Ishikawa (cell line): ENCODE measurements around the gene ADARB1.

ENCODE experiments used
- CEBPB ChIP-seq: IDR thresholded peaks from 2 replicates; pipeline ENCODE4 v1.6.1; 2012
- CREB1 ChIP-seq: IDR thresholded peaks from 2 replicates; pipeline ENCODE4 v1.6.1; 2012; ENCODE audit warnings: low read depth
- EGR1 ChIP-seq: IDR thresholded peaks from 2 replicates; pipeline ENCODE4 v1.6.1; 2012
- EP300 ChIP-seq: IDR thresholded peaks from 2 replicates; pipeline ENCODE4 v1.6.1; 2012; ENCODE audit warnings: borderline replicate concordance
- FOXM1 ChIP-seq: IDR thresholded peaks from 2 replicates; pipeline ENCODE4 v1.6.1; 2012; ENCODE audit warnings: low read depth, borderline replicate concordance
- MAX ChIP-seq: IDR thresholded peaks from 2 replicates; pipeline ENCODE4 v1.6.1; 2012
- NFIC ChIP-seq: IDR thresholded peaks from 2 replicates; pipeline ENCODE4 v1.6.1; 2012
- RAD21 ChIP-seq: IDR thresholded peaks from 2 replicates; pipeline ENCODE4 v1.6.1; 2012; ENCODE audit warnings: low read depth
- REST ChIP-seq: IDR thresholded peaks from 2 replicates; pipeline ENCODE4 v1.6.1; 2012; ENCODE audit warnings: low read depth, mild to moderate bottlenecking
- TAF1 ChIP-seq: IDR thresholded peaks from 2 replicates; pipeline ENCODE4 v1.6.1; 2012; ENCODE audit warnings: low read depth, mild to moderate bottlenecking
- TCF12 ChIP-seq: IDR thresholded peaks from 2 replicates; pipeline ENCODE4 v1.6.1; 2012; ENCODE audit warnings: low read depth
- TEAD4 ChIP-seq: IDR thresholded peaks from 2 replicates; pipeline ENCODE4 v1.6.1; 2012
- USF1 ChIP-seq: IDR thresholded peaks from 2 replicates; pipeline ENCODE4 v1.6.1; 2012
- YY1 ChIP-seq: IDR thresholded peaks from 2 replicates; pipeline ENCODE4 v1.6.1; 2012; ENCODE audit warnings: low read depth
- ZBTB7A ChIP-seq: IDR thresholded peaks from 2 replicates; pipeline ENCODE4 v1.6.1; 2012; ENCODE audit warnings: low read depth

ADARB1 gene

DNA sequence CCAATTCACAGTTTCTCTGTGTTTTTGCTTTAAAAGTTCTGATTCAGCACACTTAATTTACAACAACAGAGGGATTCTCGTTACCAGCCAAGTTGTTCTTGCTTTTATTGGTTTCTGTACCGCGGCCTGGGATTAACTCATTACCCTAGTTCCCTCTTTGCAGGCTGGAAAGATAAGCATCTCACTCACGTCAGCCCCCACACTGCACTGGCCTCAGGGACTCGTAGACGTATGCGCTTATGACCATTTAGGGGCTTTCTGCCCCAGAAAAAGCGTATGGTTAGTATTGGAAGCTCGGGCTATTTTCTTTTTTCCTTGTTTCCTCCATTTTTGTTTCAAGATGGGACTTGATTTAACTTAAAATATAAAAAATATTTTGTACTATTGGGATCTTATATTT is 137.3 kb downstream of the ADARB1 start:
- no peak for TF ChIP-seq TAF1

GRCh38 chr21:45213392-45213791 is 139.0 kb downstream of the ADARB1 start:
- TF ChIP-seq REST = no peak
- no peak for TF ChIP-seq FOXM1
- TF ChIP-seq CEBPB = no peak
- no peak for TF ChIP-seq CREB1
- TF ChIP-seq TCF12 = no peak
- no peak for TF ChIP-seq EGR1
- no peak for TF ChIP-seq MAX
- TF ChIP-seq TEAD4 = no peak
- TF ChIP-seq ZBTB7A = no peak
- no peak for TF ChIP-seq TAF1
- no peak for TF ChIP-seq YY1
- no peak for TF ChIP-seq NFIC
- TF ChIP-seq EP300 = no peak
- no peak for TF ChIP-seq RAD21
- TF ChIP-seq USF1 = no peak

GRCh38 chr21:45215213-45215612 is 140.8 kb downstream of the ADARB1 start:
- TF ChIP-seq REST (no peak), CEBPB (no peak), MAX (no peak), EP300 (no peak), YY1 (no peak), CREB1 (no peak), RAD21 (no peak), TEAD4 (no peak), FOXM1 (no peak), USF1 (no peak), NFIC (no peak), ZBTB7A (no peak), EGR1 (no peak), TAF1 (no peak), TCF12 (no peak)

DNA sequence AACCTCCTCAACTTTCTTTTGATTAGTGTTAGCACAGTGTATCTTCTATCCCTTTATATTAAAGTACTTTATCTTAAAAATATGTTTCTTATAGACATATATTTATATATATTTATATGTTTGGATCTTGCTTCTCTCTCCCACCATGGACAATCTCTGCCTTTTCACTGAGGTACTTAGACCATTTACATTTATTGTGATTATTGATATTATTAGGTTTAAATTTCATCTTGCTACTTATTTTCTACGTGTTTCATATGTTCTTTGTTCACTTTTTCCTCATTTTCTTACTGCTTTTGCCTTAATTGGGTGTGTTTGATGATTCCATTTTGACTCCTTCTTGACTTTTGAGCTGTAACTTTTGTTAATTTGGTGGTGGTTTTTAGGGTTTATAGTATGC is 142.6 kb downstream of the ADARB1 start:
- TF ChIP-seq RAD21 = no peak
- TF ChIP-seq NFIC = no peak
- TF ChIP-seq FOXM1 = no peak
- no peak for TF ChIP-seq TEAD4
- TF ChIP-seq TCF12 = no peak
- no peak for TF ChIP-seq TAF1
- TF ChIP-seq CREB1 = no peak
- no peak for TF ChIP-seq EP300
- TF ChIP-seq EGR1 = no peak
- no peak for TF ChIP-seq MAX
- TF ChIP-seq USF1 = no peak
- TF ChIP-seq YY1 = no peak
- no peak for TF ChIP-seq REST
